GM21737 (cell line): ENCODE results near the gene SLC26A2.

Experiments used
- ATAC-seq: cut with Tn5 transposase; IDR thresholded peaks from one replicate; pipeline ENCODE4 v1.9.1; 2021; ENCODE audit warnings: mild to moderate bottlenecking, moderate library complexity; ENCODE audit not compliant: unreplicated experiment

Gene SLC26A2

DNA sequence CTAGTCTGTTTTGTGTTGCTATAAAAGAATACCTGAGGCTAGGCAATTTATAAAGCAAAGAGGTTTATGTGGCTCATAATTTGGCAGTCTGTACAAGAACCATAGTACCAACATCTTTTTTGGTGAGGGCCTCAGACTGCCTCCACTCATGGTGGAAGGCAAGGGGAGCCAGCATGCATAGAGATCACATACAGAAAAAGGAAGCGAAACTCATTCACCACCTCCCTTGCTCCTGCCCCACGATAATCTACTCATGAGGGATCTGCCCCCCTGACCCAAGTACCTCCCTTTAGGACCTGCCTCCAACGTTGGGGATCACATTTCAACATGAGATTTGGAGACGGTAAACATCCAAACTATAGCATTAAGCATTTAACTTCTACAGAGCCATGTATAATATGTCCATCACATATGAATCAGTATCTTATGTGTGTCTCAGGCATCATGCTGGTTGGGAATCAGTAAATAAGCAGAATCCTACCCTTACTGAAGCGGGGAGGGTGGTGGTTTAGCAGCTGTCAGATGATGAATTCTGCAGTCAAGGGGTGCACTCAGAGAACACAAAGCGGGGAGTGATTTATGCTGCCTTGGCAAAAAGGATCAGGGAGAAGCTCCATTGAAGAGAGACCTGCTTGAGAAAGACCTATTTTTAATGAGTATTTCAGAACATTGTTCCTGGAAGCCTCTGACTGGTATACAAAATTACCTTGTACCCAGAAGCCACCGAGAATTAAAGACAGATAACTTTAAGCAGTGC, 74.8 kb downstream of the SLC26A2 start:
- peak; percentile 80 for ATAC-seq

DNA sequence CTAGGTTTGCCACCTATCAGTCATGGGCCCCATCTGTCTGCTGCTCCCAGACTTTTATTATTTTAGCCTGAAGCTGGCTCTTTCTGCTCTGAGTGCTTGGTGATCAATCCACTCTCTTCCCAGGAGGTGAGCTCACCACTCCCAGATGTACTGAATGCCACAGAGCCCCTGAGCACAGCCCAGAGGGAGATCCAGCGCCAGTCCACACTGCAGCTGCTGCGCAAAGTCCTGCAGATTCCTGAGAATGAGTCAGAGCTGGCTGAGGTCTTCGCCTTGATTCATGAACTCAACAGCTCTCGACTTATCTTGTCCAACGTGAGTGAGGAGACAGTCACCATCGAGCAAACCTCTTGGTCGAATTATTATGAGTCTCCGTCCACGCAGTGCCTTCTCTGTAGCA, 76.0 kb downstream of the SLC26A2 start:
- no peak for ATAC-seq
